DND-41 (cell line): ENCODE data around the gene MRPS2.

Experiments used
- ATAC-seq: fragments of 200-7000 bp; cut with Tn5 transposase; 3 replicates; pipeline ENCODE4 v1.9.1; 2021; ENCODE audit warnings: low read depth; ENCODE audit not compliant: insufficient read depth
- DNase-seq: peaks from one replicate; pipeline ENCODE4 v3.0.0-alpha.2; 2020
- H2AFZ ChIP-seq: 2 replicates; pipeline ENCODE4 v1.6.0; 2012; ENCODE audit warnings: low read depth, low read length
- H3K27ac ChIP-seq: 2 replicates; pipeline ENCODE4 v1.5.1; 2012; ENCODE audit warnings: low read length, inconsistent platforms
- H3K27me3 ChIP-seq: fragments of 200-600 bp; sonication (generic); 2 replicates; pipeline ENCODE4 v1.6.0; 2012; ENCODE audit warnings: low read length, mild to moderate bottlenecking, inconsistent platforms; ENCODE audit not compliant: insufficient read depth, poor library complexity
- H3K36me3 ChIP-seq: 2 replicates; pipeline ENCODE4 v1.5.1; 2012; ENCODE audit warnings: low read length, inconsistent platforms; ENCODE audit not compliant: insufficient read depth
- H3K4me1 ChIP-seq: 2 replicates; pipeline ENCODE4 v1.5.1; 2012; ENCODE audit warnings: mild to moderate bottlenecking, low read length; ENCODE audit not compliant: insufficient read depth
- H3K4me2 ChIP-seq: 2 replicates; pipeline ENCODE4 v1.6.0; 2012; ENCODE audit warnings: mild to moderate bottlenecking, moderate library complexity, low read length, inconsistent platforms; ENCODE audit not compliant: insufficient read depth
- H3K4me3 ChIP-seq, 2 experiments: fragments of 200-600 bp in 1 of 2; shearing (Covaris generic) in 1 of 2; 2 replicates each; pipeline ENCODE4 v1.5.1; 2012 to 2016; ENCODE audit warnings: inconsistent platforms in 2 of 2, low read length in 2 of 2, mild to moderate bottlenecking in 2 of 2, low read depth in 1 of 2, moderate library complexity in 1 of 2
- H3K79me2 ChIP-seq: 2 replicates; pipeline ENCODE4 v1.6.0; 2012; ENCODE audit warnings: low read length, inconsistent platforms; ENCODE audit not compliant: insufficient read depth
- H3K9ac ChIP-seq: 2 replicates; pipeline ENCODE4 v1.6.0; 2012; ENCODE audit warnings: low read depth, mild to moderate bottlenecking, inconsistent platforms, low read length, moderate library complexity
- H3K9me3 ChIP-seq: 2 replicates; pipeline ENCODE4 v1.5.1; 2012; ENCODE audit warnings: low read length, moderate library complexity, mild to moderate bottlenecking, inconsistent platforms; ENCODE audit not compliant: insufficient read depth, severe bottlenecking
- H4K20me1 ChIP-seq: 2 replicates; pipeline ENCODE4 v1.6.0; 2012; ENCODE audit warnings: low read length; ENCODE audit not compliant: insufficient read depth
- CTCF ChIP-seq: IDR thresholded peaks from 2 replicates; pipeline ENCODE4 v1.5.1; 2012; ENCODE audit warnings: borderline replicate concordance, low read length, moderate library complexity, mild to moderate bottlenecking; ENCODE audit not compliant: poor library complexity, severe bottlenecking; ENCODE audit errors: extremely low read depth
- EZH2 ChIP-seq: IDR thresholded peaks from 3 replicates; pipeline ENCODE4 v1.6.1; 2012; ENCODE audit warnings: borderline replicate concordance, low read depth, mild to moderate bottlenecking, moderate library complexity, low read length, inconsistent platforms; ENCODE audit not compliant: severe bottlenecking

MRPS2 gene

GRCh38 chr9:135490980-135491464, 9.5 kb upstream of the MRPS2 start:
- ATAC-seq (no peak), DNase-seq (no peak)
- no peaks in the 10 kb centered on the region for H3K79me2 ChIP-seq
- no peak overlapping the region for H3K9ac ChIP-seq
- TF ChIP-seq EZH2 (no peak), CTCF (no peak)
- H3K27me3 ChIP-seq = peaks cover 2% of the 10 kb centered on the region
- no peaks in the 10 kb centered on the region for H4K20me1 ChIP-seq
- no peak overlapping the region for H3K4me2 ChIP-seq
- H2AFZ ChIP-seq = no peak overlapping the region
- H3K27ac ChIP-seq = no peak overlapping the region
- no peaks in the 10 kb centered on the region for H3K4me1 ChIP-seq
- no peak overlapping the region for H3K4me3 ChIP-seq
- H3K9me3 ChIP-seq = no peaks in the 10 kb centered on the region
- no peaks in the 10 kb centered on the region for H3K36me3 ChIP-seq

DNA sequence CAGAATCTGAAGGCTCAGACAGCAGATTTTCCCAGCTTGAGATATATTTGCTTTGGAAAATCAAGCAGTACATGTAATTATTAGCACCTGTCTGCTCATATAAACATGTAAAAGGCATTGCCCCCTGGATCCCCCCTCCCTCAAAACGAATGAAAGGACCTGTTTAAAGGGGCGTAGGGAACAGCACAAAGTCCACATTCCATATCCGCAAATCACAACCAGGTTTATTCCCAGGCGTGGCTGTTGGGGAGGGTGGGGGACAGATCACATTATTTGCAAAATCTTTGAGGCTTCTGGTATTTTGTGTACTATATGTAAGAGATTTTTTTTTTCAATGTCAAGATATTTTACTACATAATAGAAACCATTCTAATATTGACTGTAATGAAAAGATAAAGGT, 8.7 kb upstream of the MRPS2 start:
- Histone ChIP-seq H3K9me3 (no peaks in the 10 kb centered on the region), H3K4me2 (no peak overlapping the region), H3K27me3 (peaks cover 2% of the 10 kb centered on the region), H3K4me1 (no peaks in the 10 kb centered on the region), H4K20me1 (no peaks in the 10 kb centered on the region), H3K36me3 (no peaks in the 10 kb centered on the region), H3K79me2 (no peaks in the 10 kb centered on the region), H3K9ac (no peak overlapping the region), H2AFZ (no peak overlapping the region), H3K4me3 (no peak overlapping the region), H3K27ac (no peak overlapping the region)
- ATAC-seq (no peak), DNase-seq (no peak)
- TF ChIP-seq CTCF (no peak), EZH2 (no peak)

DNA sequence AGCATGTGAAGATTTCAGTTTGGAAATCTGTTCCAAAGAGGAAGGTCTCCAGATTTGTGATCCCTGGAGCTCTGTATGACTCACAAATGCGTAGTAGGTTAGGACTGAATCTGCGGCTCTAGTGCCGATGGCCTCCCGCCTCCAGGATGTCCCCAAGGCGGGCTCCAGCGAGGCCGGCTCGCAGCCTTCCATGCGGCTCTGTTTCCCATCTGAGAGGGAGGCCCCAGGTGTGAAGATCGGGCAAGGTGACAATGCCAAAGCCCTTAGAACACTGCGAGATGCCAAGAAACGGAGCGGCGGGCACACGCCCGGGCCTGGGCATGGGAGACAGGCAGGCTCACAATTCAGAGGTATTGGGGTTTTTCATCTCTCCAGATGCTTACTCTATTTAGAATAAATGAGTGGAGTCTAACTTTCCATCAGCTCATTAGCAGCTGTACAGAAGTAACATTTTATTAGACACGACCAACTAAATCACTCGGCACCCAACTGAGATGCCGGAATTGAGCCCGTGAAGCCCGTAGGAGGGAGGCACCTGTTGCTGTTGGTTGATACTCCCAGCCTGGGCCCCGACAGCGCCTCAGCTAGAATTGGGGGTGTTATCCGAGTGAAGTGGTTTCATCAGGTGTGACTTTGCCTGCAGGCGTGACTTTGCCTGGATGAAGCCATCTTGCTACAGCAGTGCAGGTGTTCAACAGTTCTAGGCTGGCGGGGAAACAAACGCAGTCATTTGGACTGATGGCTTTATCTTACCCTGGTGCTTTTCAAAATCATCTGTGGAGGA, 7.4 kb upstream of the MRPS2 start:
- no peak overlapping the region for H3K4me2 ChIP-seq
- H3K4me3 ChIP-seq = no peak overlapping the region
- no peaks in the 10 kb centered on the region for H3K79me2 ChIP-seq
- no peaks in the 10 kb centered on the region for H3K36me3 ChIP-seq
- H3K27ac ChIP-seq = no peak overlapping the region
- no peak overlapping the region for H3K9ac ChIP-seq
- DNase-seq (no peak), ATAC-seq (no peak)
- H2AFZ ChIP-seq = no peak overlapping the region
- TF ChIP-seq EZH2 (no peak), CTCF (no peak)
- H3K9me3 ChIP-seq = no peaks in the 10 kb centered on the region
- no peaks in the 10 kb centered on the region for H3K4me1 ChIP-seq
- H3K27me3 ChIP-seq = peaks cover 2% of the 10 kb centered on the region
- H4K20me1 ChIP-seq = no peaks in the 10 kb centered on the region
